ENCODE measurements around the gene TEX101.

Gene TEX101

GRCh38 chr19:43447655-43448054 is 33.0 kb downstream of the TEX101 start:
- no peak for DNase-seq (ENCODE audit: low read depth in 3 of 3)

GRCh38 chr19:43450545-43450997 is 35.9 kb downstream of the TEX101 start:
- DNase-seq (ENCODE audit: low read depth in 3 of 3): no peak

GRCh38 chr19:43452582-43452981 is 37.9 kb downstream of the TEX101 start:
- no peak for DNase-seq (ENCODE audit: low read depth in 3 of 3)

- DNase-seq (ENCODE audit: low read depth in 3 of 3): no peak
Measured at GRCh38 chr19:43454031-43454430, 39.3 kb downstream of the TEX101 start.

- DNase-seq (ENCODE audit: low read depth in 3 of 3): no peak
Measured at GRCh38 chr19:43455321-43456113, 40.8 kb downstream of the TEX101 start.

- DNase-seq (ENCODE audit: low read depth in 3 of 3): no peak
Measured at GRCh38 chr19:43457809-43458208, 43.1 kb downstream of the TEX101 start.

GRCh38 chr19:43460362-43461016 is 45.8 kb downstream of the TEX101 start:
- no peak for DNase-seq (ENCODE audit: low read depth in 3 of 3)

GRCh38 chr19:43461303-43461702 is 46.6 kb downstream of the TEX101 start:
- DNase-seq (ENCODE audit: low read depth in 3 of 3): no peak

GRCh38 chr19:43462383-43462782 is 47.7 kb downstream of the TEX101 start:
- DNase-seq (ENCODE audit: low read depth in 3 of 3): no peak

GRCh38 chr19:43462785-43463380 is 48.2 kb downstream of the TEX101 start:
- no peak for DNase-seq (ENCODE audit: low read depth in 3 of 3)

- DNase-seq (ENCODE audit: low read depth in 3 of 3): peak; percentile 97 to 100 (median 99)
Measured at GRCh38 chr19:43463381-43464133, 48.9 kb downstream of the TEX101 start.

- peak in 1 of 3 donors; percentile 73 for DNase-seq (ENCODE audit: low read depth in 3 of 3)
Measured at GRCh38 chr19:43464134-43464775, 49.6 kb downstream of the TEX101 start.

- no peak for DNase-seq (ENCODE audit: low read depth in 3 of 3)
Measured at GRCh38 chr19:43465468-43466120, 50.9 kb downstream of the TEX101 start, which contains the start of gene LYPD3. Gene LYPD3, minus strand, starts transcription at chr19:43465608. Its CDS starts 37 bp downstream, at chr19:43465571.

GRCh38 chr19:43466793-43467192 is 52.1 kb downstream of the TEX101 start:
- DNase-seq (ENCODE audit: low read depth in 3 of 3): no peak

GRCh38 chr19:43467276-43467675 is 52.6 kb downstream of the TEX101 start:
- no peak for DNase-seq (ENCODE audit: low read depth in 3 of 3)

GRCh38 chr19:43467730-43468129 is 53.0 kb downstream of the TEX101 start:
- DNase-seq (ENCODE audit: low read depth in 3 of 3): no peak
